NCI-H2196 (cell line): ENCODE measurements around the gene FERMT2.

Source experiments
- DNase-seq: peaks from one replicate; lab custom pipeline; 2025; ENCODE audit not compliant: unreplicated experiment; lab: John Stamatoyannopoulos, UW

Gene FERMT2, protein sequence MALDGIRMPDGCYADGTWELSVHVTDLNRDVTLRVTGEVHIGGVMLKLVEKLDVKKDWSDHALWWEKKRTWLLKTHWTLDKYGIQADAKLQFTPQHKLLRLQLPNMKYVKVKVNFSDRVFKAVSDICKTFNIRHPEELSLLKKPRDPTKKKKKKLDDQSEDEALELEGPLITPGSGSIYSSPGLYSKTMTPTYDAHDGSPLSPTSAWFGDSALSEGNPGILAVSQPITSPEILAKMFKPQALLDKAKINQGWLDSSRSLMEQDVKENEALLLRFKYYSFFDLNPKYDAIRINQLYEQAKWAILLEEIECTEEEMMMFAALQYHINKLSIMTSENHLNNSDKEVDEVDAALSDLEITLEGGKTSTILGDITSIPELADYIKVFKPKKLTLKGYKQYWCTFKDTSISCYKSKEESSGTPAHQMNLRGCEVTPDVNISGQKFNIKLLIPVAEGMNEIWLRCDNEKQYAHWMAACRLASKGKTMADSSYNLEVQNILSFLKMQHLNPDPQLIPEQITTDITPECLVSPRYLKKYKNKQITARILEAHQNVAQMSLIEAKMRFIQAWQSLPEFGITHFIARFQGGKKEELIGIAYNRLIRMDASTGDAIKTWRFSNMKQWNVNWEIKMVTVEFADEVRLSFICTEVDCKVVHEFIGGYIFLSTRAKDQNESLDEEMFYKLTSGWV

DNA sequence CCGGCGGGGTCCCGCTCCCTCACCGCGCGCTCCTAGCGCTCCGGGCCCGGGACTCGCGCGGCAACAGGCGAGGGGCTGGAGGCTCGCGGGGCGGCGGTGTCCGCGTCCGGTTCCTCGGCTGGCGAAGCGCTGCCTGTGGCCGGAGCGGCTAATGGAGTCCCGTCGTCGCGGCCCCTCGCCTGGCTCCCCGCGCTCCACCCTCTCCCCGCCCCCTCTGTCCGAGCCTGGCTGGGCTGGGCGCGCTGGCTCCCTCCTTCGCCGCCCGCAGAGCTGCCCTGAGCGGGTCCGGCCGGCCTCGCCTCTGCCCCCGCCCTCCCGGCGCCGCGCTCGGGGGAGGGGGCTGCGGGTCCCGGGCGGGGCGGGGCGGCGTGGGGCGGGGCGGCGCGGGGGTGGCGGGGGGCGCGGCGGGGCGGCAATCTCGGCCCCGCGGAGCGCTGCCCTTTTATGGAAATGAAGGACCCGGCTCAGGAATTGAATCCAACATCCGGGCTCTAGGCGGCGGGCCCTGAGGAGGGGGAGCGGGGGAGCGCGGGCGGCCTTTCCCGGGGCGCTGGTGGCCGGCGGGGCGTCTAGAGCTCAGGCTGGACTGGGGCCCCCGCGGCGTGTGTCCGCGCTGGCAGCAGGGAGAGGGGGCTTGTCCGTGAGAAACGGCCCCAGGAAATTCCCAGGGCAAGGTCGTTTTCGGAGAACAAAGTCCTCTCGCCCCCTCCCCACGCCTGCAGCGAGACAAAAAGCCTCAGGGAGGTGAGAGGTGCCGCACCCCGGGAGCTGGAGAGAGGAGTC is at the start of gene FERMT2:
FERMT2 (minus strand) TSS at position 153 of the 783 bp plus-strand sequence. CDS start 482 bp downstream, outside the sequence.
- peak; percentile 93 for DNase-seq

DNA sequence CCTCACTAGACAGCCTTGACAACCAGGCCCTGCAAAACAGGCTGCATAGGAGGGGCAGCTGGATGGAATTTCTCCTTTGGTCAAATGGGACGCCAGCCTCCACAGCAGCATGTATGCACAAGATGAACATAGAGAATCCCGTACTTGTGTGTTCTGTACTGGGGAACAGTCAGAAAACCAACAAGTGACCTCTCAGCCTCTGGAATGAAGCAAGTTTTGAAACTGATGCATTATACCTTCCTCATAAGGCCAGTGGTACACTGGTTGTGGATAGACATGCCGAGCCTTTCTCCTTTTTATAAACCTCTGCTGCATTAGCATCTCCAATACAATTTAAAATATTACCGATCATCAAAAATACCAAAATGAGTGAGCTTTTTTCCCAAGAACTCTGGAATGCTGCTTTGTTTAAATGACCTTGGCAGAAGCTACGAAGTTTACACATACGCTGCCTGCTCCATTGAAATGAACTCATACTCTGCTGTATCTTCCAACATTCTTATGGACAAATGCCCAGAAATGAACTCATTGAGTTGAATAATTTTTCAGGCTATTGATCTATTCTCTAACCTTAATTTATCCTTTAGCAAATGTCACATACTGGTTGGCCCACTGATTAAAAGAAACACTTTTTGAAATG is 47.6 kb upstream of the FERMT2 start:
- DNase-seq: no peak

DNA sequence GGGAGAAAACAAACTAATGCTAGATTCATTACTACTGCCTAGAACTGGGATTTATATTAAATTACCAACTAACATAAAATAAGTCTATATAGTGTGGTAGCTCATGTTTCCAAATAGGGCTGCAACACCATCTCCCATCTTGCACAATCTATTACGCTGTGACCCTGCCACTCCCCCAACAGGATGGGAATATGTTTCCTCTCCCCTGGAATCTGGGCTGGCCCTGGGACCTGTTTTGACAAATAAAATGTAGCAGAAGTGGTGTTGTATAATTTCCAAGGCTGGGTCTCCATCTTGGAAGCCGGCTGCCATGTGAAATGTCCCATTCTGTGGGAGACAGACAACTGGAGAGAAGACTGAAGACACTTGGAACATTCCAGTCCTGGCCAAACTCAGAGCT is 45.6 kb upstream of the FERMT2 start:
- DNase-seq: no peak

DNA sequence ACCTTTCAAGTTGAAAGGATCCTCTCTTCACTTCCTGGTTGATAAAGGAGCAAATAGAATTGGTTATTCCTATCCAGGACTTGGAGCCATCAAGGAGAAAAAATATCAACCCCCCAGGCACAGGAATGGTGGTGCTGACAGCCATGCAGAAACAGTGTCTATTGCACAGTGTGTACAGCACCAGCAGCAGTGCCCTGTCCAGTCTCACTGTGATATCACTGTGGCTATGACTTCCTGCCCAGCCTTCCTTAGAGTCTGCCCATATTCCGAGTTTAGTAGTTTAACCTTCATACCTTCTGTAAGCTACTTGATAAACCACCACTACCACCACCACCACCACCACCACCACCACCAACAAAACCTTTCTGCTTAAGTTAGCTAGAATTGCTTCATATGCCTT is 45.1 kb upstream of the FERMT2 start:
- no peak for DNase-seq

DNA sequence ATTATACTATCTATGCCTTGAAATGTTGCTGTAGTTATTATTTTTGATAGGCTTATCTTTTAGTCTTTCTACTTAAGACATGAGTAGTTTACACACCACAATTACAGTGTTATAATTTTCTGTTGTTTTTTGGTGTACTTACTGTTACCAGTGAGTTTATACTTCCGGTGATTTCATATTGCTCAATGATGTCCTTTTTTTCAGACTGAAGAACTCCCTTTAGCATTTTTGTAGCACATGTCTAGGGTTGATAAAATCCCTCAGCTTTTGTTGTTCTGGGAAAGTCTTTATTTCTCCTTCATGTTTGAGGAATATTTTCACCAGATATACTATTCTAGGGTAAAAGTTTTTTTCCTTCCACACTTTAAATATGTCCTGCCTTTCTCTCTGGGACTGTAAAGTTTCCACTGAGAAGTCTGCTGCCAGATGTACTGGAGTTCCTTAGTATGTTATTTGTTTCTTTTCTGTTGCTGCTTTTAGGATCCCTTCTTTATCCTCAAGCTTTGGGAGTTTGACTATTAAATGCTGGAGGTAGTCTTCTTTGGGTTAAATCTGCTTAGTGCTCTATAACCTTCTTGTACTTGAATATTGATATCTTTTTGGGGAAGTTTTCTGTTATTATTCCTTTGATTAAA is 41.5 kb upstream of the FERMT2 start:
- DNase-seq: no peak

DNA sequence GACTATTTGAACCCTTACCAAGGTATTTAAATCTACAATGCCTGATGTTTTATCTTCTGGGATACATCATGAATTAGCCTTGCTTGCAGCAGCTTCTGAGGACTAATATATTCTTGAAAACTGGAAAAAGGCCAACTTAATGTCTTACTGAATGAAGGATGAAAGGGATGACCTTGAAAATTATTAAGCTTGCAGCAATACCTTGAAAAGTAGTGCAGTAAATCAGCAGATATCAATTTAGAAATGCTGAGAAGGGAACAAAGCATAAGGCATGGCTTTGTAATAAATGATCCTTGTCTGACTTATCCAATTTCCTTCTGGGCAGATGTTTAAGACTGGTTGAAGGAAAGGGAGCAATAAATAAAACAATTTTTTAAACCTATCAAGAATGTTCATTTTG is 37.3 kb upstream of the FERMT2 start:
- no peak for DNase-seq

DNA sequence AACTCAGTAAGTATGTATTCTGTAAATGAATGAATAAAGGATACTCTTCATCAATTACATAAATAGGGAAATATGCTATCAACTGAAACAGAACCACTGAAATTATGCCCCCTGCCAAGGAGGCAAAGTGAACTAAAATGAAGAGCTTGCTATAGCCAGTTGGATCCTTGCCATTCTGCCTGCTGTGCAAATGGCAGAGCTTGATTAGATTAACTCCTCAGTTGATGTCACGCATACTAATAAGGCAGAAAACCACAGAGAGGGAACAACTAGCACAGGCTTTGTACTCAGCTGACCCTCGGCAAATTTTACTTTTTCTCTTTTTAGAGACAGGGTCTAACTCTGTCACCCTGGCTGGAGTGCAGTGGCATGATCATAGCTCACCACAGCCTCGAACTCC is 36.7 kb upstream of the FERMT2 start:
- DNase-seq: no peak

DNA sequence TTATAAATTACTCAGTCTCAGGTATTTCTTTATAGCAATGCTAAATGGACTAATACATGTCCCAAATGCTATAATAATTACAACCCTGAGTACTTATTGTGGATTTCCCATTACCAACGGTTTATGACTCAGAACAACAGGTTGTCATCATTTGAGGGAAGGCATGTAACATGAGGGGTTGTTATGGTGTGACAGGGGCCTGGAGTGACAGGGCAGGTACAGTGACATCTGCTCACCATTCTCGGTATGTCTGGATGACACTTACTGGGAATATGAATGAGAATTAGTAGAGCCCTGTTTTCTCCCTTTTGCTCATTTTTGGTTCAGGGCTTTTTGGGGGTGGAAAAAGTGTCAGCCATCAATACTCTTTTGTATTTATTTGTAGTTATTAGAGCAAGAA is 36.2 kb upstream of the FERMT2 start:
- DNase-seq: no peak

DNA sequence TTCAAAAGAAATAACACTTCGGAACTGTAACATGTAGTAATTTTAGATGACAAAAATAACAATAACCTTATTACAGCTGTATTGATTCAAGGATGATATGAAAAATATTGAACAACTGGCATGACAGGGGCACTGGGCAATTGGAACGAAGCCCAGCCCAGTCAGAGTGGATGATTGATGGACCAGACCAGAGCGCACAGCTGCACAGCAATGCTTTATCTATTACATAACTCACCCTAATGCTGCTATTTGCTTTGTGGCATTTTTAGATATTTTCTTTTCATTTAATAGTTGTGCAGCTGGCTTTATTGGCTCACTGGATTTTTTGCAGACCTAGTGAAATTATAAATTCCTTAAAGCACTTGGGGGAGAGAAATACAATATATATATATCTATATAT is 26.9 kb upstream of the FERMT2 start:
- no peak for DNase-seq

DNA sequence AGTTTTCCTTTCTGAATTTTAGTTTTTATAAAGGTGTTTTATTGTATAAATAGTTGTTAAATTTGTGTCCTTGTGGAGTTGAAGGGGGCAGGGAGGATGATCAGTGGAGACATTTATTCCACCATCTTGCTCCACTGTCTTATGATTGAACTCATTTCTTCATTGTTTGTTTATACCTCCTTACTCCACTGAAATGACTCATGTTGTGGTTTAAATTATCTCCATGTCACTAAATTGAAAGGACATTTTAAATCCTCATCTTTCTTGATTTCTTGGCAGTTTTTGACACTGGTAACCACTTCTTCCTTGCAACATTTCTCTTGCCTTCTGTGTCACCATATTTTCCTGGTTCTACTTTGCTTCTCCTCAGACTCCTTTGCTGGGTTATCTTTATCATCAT is 23.6 kb upstream of the FERMT2 start:
- DNase-seq: no peak

DNA sequence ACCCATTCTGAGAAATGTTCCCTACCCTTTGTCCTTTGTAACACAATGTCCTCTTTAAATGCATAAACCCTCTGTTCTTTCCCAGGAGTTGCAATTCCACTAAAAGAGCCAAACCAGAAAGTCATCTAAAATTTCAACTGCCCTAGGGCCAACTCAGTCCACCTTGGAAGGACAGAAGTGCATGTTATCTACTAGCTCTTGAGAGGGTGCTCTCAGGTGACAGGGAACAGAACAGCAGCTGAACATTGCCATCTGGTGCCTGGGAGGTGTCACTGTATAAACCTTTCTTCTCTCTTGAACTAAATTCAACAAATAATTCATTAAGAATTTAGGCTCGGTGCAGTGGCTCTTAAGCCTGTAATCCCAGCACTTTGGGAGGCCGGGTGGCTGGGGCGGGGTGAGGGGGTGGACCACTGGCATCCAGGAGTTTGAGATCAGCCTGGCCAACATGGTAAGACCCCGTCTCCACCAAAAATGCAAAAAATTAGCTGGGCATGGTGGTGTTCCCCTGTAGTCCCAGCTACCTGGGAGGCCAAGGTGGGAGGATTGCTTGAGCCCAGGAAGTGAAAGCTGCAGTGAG is 10.3 kb upstream of the FERMT2 start:
- peak; percentile 55 for DNase-seq

DNA sequence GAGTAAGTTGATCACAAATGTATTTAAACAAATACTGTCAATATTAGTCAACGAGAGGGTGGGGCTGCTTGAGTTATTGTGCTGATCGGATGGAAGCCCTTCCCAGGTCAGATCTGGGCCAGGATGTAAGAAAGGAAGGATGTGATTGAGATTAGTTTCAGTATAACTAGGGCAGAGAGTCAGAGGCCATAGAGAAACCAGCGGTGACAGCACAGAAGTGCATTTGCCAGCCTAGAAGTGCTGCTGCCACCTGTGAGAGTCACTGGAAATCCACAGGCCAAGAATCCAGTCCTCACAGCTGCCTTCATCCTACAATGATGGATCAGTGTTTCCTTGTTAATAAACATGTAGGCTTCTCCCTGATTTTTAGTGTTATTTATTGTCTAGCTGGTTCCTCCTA is 9.8 kb upstream of the FERMT2 start:
- DNase-seq: no peak

DNA sequence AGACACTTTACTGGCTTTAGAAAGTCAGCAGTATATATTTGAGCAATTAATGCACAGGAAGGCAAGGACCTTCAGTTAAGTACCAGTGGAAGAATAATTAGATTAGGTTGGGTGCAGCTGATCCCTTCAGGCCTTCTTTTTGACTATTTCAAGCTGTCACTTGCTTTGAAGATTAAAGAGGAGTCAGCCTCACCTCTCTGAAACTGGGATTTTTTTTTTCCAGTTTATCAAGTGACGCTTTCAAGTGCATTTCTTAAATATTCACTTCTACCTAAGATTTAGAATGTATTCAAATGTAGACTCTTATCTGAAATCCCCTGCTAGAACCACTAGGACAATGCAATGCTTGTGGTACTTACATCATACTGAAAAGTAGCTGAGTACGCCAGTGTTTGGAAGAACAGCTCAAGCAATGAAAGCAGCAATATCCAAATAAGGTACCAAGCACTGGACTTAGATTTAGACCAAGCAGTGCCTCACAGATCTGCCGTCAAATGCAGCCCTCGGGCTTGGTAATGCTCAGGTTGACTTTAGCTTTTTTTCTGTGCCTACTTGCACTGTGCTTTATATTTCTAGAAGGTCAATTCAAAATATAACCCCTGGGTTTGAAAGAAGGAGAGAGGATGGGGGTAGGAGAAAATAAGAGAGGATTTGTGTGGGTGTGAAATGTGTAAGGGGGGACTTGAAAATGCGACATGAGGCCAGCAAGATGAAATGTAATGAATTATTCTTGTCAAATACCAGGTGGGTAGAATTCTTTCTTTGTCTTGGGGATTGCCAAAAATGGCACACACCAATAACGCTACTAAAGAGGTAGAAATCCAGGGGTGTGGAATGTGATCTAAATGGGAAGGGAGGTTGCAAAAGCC is 3.7 kb upstream of the FERMT2 start:
- DNase-seq: no peak

DNA sequence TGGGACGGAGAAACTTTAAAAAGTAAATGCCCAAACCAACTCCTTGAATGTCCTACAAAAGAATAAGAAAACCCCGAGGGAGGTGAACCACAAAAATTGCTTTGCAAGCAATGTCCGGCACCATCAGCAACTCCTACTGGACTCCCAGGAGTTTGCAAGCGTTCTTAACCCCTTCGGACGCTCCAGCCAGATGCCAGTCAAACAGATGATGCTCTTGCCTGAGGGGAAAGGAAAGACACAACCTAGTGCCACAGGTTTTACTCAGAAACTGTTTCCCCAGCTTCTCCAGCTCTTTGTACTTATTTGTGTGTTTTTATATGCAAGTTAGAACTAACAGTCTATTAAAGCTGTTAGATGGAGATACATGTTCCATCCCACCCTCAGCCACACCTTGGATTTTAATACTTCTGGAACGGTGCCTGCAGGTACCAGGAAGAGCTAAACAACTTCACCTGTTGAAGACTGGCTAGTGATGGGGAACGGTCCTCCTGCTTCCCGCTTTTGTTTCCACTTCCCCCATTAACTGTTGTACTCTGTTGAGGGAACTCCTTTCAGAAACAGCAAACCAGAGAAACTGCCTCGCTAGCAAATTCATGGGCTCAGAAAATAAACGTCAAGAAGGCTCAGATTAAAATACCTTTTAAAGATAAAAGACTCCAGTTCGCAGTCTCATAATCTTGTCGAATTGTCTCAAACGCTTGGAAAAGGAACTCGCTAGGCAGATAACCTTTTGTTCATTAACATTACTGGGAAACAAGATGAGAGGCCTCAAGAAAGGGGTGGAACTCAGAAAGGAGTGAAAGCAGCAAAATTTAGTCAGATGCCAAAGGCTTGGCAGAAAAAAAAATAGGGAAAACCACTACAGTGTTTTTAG is 1.1 kb upstream of the FERMT2 start:
- peak; percentile 63 for DNase-seq

DNA sequence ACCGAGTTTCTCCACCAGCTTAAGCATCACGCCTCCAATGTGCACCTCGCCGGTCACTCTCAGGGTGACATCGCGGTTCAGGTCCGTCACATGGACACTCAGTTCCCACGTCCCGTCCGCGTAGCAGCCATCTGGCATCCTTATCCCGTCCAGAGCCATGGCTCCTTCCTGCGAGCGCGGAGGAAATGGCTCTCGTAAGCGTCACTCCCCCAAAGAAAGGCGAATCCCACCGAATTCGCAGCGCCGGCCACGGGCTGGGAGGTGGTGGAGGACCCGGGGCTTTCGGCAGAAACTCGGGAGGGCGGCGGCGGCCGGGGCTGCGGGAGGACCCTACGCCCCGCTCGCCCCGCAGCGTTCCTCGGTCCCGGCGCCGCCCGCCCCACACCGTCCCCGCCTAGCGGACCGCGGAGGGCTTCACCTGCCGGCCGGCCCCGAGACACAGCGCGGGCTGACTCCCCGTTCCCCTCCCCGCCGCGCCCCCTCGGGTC is 396 bp downstream of the FERMT2 start:
- DNase-seq: peak; percentile 56

DNA sequence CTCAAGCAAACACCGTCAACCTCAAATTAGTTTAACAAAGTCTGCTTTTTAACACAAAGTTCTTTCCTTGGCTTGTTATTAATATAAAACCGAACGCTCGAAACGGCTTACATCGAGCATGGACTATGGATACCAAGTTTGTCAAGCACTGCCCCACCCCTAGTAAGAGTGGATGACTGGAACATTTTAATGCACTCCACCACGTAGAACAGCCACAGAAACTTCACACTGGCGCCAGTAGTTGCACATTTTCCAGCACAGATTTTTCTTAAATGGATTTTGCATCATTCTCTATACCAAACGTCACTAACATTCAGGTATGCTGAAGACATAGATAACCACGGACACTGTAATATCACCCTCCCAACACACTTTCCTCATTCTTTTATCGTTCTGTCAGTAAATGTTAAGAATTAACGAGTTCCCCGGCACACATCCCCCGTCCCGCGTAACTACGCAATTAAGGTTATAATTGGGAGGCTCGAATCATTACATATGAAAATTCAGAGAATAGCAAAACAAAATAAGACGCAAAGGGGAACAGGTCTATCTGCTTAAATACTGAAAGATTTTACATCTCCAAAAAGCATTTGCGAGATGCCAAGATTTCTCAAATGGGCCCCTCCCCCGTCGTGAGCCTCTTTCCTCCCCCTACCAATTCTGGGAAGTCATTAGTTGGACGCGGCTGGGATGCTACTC is 990 bp downstream of the FERMT2 start:
- no peak for DNase-seq

DNA sequence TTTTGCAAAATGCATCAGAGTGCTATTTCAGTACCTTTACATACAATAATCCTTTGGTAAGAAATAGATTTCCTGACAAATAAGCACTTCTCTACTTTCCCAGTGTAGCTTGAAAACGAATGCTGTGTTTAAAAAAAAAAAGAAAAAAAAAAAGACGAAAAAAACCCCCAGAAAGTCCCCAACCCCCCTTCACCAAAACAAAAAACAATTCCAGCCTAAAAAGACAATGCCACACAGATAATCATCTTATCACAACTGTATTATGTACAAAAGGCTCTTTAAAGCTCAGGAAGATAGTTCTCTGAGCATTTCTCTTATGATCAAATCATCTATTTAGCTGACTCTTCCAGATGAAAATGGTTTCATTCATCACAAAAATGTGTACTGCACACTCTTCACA is 1.6 kb downstream of the FERMT2 start:
- DNase-seq: no peak

DNA sequence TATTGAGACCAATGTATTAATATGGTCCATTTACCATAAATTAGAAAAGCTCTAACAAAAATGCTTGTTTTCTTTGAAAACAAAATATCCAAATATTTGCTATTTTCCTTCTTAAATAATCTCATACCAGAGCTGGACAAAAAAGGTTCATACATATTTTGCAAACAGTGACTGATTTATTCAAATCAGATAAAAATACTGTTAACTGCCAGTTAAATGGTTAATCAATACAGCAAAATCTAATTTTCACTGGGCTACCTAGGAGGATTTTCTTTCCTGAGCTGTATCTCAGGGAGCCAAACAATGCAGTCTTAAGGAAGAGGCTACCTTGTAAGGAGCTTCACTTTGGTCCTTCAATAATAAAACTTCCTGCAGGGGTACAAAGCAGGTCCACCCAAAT is 2.0 kb downstream of the FERMT2 start:
- no peak for DNase-seq
